ENCODE results near the gene MMD.
"Not testable (repeated sequence)": the region's sequence is repeated elsewhere in the genome, so short reads cannot be mapped to it uniquely, and the experiment has no call there.

MMD gene

GRCh38 chr17:55391764-55392467 is 29.7 kb downstream of the MMD start:
- no peak for DNase-seq (ENCODE audit: low read depth)

- DNase-seq (ENCODE audit: low read depth): no peak
Measured at GRCh38 chr17:55391244-55391757, 30.3 kb downstream of the MMD start.

GRCh38 chr17:55390364-55390977 is 31.2 kb downstream of the MMD start:
- peak; percentile 50 for DNase-seq (ENCODE audit: low read depth)

- DNase-seq (ENCODE audit: low read depth): not testable (repeated sequence)
Measured at GRCh38 chr17:55389715-55390114, 31.9 kb downstream of the MMD start.

- DNase-seq (ENCODE audit: low read depth): no peak
Measured at GRCh38 chr17:55388842-55389241, 32.8 kb downstream of the MMD start.

- no peak for DNase-seq (ENCODE audit: low read depth)
Measured at GRCh38 chr17:55386796-55387332, 34.8 kb downstream of the MMD start.

GRCh38 chr17:55384643-55385232 is 36.9 kb downstream of the MMD start:
- DNase-seq (ENCODE audit: low read depth): no peak

- peak; percentile 37 for DNase-seq (ENCODE audit: low read depth)
Measured at GRCh38 chr17:55383771-55384642, 37.6 kb downstream of the MMD start.

GRCh38 chr17:55381017-55381770 is 40.4 kb downstream of the MMD start:
- no peak for DNase-seq (ENCODE audit: low read depth)

GRCh38 chr17:55377671-55378275 is 43.9 kb downstream of the MMD start:
- no peak for DNase-seq (ENCODE audit: low read depth)

- DNase-seq (ENCODE audit: low read depth): no peak
Measured at GRCh38 chr17:55368706-55369105, 52.9 kb downstream of the MMD start.

GRCh38 chr17:55366020-55366481 is 55.6 kb downstream of the MMD start:
- no peak for DNase-seq (ENCODE audit: low read depth)

GRCh38 chr17:55363033-55363432 is 58.6 kb downstream of the MMD start:
- DNase-seq (ENCODE audit: low read depth): no peak

- no peak for DNase-seq (ENCODE audit: low read depth)
Measured at GRCh38 chr17:55360971-55361370, 60.7 kb downstream of the MMD start.

GRCh38 chr17:55356434-55357328 is 65.0 kb downstream of the MMD start:
- DNase-seq (ENCODE audit: low read depth): peak; percentile 58

- no peak for DNase-seq (ENCODE audit: low read depth)
Measured at GRCh38 chr17:55354941-55355340, 66.7 kb downstream of the MMD start.

- no peak for DNase-seq (ENCODE audit: low read depth)
Measured at GRCh38 chr17:55354010-55354409, 67.6 kb downstream of the MMD start.

GRCh38 chr17:55351226-55351625 is 70.4 kb downstream of the MMD start:
- peak; percentile 6 for DNase-seq (ENCODE audit: low read depth)

- no peak for DNase-seq (ENCODE audit: low read depth)
Measured at GRCh38 chr17:55350825-55351205, 70.8 kb downstream of the MMD start.
